ENCODE results near the gene WASL.

DNA sequence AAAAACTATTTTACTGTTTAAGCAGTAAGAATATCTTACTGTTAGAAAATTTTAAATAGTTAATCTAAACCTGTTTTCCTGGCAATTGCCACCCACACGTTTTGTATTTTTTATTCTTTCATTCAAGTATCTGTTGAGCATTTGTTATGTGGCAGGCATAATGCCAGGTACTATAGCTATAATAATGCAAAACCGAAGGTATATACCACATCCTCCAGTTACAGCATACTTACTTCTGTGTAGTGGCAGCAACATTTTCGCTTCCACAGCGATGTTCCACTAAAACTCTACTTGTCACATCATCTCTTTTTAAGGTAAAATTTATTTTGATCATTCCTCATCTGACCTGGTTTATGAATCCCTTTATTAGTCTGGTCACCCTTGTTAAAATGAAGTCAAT is 30.0 kb downstream of the WASL start:
- TF ChIP-seq, protein P1, sequence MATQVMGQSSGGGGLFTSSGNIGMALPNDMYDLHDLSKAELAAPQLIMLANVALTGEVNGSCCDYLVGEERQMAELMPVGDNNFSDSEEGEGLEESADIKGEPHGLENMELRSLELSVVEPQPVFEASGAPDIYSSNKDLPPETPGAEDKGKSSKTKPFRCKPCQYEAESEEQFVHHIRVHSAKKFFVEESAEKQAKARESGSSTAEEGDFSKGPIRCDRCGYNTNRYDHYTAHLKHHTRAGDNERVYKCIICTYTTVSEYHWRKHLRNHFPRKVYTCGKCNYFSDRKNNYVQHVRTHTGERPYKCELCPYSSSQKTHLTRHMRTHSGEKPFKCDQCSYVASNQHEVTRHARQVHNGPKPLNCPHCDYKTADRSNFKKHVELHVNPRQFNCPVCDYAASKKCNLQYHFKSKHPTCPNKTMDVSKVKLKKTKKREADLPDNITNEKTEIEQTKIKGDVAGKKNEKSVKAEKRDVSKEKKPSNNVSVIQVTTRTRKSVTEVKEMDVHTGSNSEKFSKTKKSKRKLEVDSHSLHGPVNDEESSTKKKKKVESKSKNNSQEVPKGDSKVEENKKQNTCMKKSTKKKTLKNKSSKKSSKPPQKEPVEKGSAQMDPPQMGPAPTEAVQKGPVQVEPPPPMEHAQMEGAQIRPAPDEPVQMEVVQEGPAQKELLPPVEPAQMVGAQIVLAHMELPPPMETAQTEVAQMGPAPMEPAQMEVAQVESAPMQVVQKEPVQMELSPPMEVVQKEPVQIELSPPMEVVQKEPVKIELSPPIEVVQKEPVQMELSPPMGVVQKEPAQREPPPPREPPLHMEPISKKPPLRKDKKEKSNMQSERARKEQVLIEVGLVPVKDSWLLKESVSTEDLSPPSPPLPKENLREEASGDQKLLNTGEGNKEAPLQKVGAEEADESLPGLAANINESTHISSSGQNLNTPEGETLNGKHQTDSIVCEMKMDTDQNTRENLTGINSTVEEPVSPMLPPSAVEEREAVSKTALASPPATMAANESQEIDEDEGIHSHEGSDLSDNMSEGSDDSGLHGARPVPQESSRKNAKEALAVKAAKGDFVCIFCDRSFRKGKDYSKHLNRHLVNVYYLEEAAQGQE (IDR thresholded peaks at IDR 0.05), result no peak
- TF ChIP-seq ZC3H11A (IDR thresholded peaks at IDR 0.05) (no peak), JUN (IDR thresholded peaks at IDR 0.05) (no peak), RFX5 (IDR thresholded peaks at IDR 0.05) (no peak), CBX2 (IDR thresholded peaks at IDR 0.05; ENCODE audit: borderline replicate concordance, low read depth) (no peak), POLR2A (IDR thresholded peaks at IDR 0.05; ENCODE audit: low read length) (no peak), SREBF2 (IDR thresholded peaks at IDR 0.05) (no peak), ESRRA (IDR thresholded peaks at IDR 0.05; ENCODE audit: borderline replicate concordance, low read length) (no peak), PHF8 (IDR thresholded peaks at IDR 0.05; ENCODE audit: borderline replicate concordance, low read depth) (no peak), HOXB13 (CRISPR knock-in tag; IDR thresholded peaks at IDR 0.05; ENCODE audit: low read depth) (no peak)
- TF ChIP-seq, protein P2, sequence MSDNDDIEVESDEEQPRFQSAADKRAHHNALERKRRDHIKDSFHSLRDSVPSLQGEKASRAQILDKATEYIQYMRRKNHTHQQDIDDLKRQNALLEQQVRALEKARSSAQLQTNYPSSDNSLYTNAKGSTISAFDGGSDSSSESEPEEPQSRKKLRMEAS (IDR thresholded peaks at IDR 0.05), result no peak
- TF ChIP-seq, protein P3, sequence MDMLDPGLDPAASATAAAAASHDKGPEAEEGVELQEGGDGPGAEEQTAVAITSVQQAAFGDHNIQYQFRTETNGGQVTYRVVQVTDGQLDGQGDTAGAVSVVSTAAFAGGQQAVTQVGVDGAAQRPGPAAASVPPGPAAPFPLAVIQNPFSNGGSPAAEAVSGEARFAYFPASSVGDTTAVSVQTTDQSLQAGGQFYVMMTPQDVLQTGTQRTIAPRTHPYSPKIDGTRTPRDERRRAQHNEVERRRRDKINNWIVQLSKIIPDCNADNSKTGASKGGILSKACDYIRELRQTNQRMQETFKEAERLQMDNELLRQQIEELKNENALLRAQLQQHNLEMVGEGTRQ (IDR thresholded peaks at IDR 0.05), result no peak
- TF ChIP-seq, protein P4, sequence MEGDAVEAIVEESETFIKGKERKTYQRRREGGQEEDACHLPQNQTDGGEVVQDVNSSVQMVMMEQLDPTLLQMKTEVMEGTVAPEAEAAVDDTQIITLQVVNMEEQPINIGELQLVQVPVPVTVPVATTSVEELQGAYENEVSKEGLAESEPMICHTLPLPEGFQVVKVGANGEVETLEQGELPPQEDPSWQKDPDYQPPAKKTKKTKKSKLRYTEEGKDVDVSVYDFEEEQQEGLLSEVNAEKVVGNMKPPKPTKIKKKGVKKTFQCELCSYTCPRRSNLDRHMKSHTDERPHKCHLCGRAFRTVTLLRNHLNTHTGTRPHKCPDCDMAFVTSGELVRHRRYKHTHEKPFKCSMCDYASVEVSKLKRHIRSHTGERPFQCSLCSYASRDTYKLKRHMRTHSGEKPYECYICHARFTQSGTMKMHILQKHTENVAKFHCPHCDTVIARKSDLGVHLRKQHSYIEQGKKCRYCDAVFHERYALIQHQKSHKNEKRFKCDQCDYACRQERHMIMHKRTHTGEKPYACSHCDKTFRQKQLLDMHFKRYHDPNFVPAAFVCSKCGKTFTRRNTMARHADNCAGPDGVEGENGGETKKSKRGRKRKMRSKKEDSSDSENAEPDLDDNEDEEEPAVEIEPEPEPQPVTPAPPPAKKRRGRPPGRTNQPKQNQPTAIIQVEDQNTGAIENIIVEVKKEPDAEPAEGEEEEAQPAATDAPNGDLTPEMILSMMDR (IDR thresholded peaks at IDR 0.05), result no peak

Data from A549 (cell line).